Peyer's patch (tissue), 4 donors: ENCODE measurements around the gene ALG1L2. TPM values are rescaled to one million over a fixed set of nuclear protein-coding genes. Genes with fewer than 3 reads are reported as not detected.
"Not testable (repeated sequence)": the region's sequence is repeated elsewhere in the genome, so short reads cannot be mapped to it uniquely, and the experiment has no call there.

Experiments
- DNase-seq, 3 donors: peaks; one replicate each; pipeline ENCODE4 v3.0.0-alpha.2; 2017 to 2019
- H3K27ac ChIP-seq, 4 donors: fragments of 200-600 bp; sonication (generic); one replicate each; pipeline ENCODE4 v1.5.1; 2016 to 2019
- H3K27me3 ChIP-seq, 2 donors: fragments of 200-600 bp; sonication (generic); one replicate each; pipeline ENCODE4 v1.5.1; 2019
- H3K36me3 ChIP-seq, 3 donors: fragments of 200-600 bp; sonication (generic); one replicate each; pipeline ENCODE4 v1.5.1; 2016 to 2019
- H3K4me1 ChIP-seq, 4 donors: fragments of 200-600 bp; sonication (generic); one replicate each; pipeline ENCODE4 v1.5.1; 2016 to 2019
- H3K4me3 ChIP-seq, 4 donors: fragments of 200-600 bp; sonication (generic); 1 replicate in 3 of 4; 2 replicates in 1 of 4; pipeline ENCODE4 v1.5.1; 2016 to 2019; ENCODE audit warnings: mild to moderate bottlenecking in 1 of 4
- H3K9me3 ChIP-seq, 4 donors: fragments of 200-600 bp; sonication (generic); one replicate each; pipeline ENCODE4 v1.5.1; 2016 to 2019; ENCODE audit warnings: mild to moderate bottlenecking in 1 of 4
- CTCF ChIP-seq, 6 experiments: fragments of 450-650 bp in 4 of 6; fragments of 200-600 bp in 2 of 6; sonication (generic) in 1 of 6; IDR thresholded peaks; one replicate each; pipeline ENCODE4 v1.5.1; 2017 to 2019; ENCODE audit warnings: antibody characterized with exemption in 6 of 6, mild to moderate bottlenecking in 3 of 6, moderate library complexity in 1 of 6
- POLR2A ChIP-seq, 2 donors: fragments of 450-650 bp; IDR thresholded peaks; one replicate each; pipeline ENCODE4 v1.5.1; 2017; ENCODE audit warnings: antibody characterized with exemption in 2 of 2, mild to moderate bottlenecking in 2 of 2, moderate library complexity in 2 of 2
- total RNA-seq, 4 donors: library from RNA; depleted of rRNA; stranded (reverse); fragments of >200 nt; gene quantifications; one replicate each; pipeline ENCODE4 v1.1.0, GENCODE V29; 2016

Gene ALG1L2
- total RNA-seq, 4 donors from 2014 or later: 2.4 TPM; not detected in 3

GRCh38 chr3:130059162-130059561 is 22.5 kb upstream of the ALG1L2 start:
- not testable (repeated sequence) for H3K27ac ChIP-seq, DNase-seq, H3K4me1 ChIP-seq, H3K9me3 ChIP-seq, H3K27me3 ChIP-seq, H3K36me3 ChIP-seq, H3K4me3 ChIP-seq

- no peak overlapping the region for H3K27ac ChIP-seq
- no peak for TF ChIP-seq POLR2A (IDR thresholded peaks at IDR 0.05)
- TF ChIP-seq CTCF (IDR thresholded peaks at IDR 0.05): no peak
- no peak for DNase-seq
- H3K36me3 ChIP-seq: no peaks in the 10 kb centered on the region
- H3K4me1 ChIP-seq: no peaks in the 10 kb centered on the region
- no peaks in the 10 kb centered on the region for H3K27me3 ChIP-seq
- no peak overlapping the region for H3K4me3 ChIP-seq
- H3K9me3 ChIP-seq: no peaks in the 10 kb centered on the region
Observed at GRCh38 chr3:130073582-130073981, 8.0 kb upstream of the ALG1L2 start.

GRCh38 chr3:130077636-130078035 is 4.0 kb upstream of the ALG1L2 start:
- no peak for DNase-seq
- H3K27me3 ChIP-seq: no peaks in the 10 kb centered on the region

GRCh38 chr3:130083363-130084090 is 1.9 kb downstream of the ALG1L2 start:
- H3K9me3 ChIP-seq, H3K36me3 ChIP-seq, H3K27me3 ChIP-seq, DNase-seq, H3K4me3 ChIP-seq, H3K4me1 ChIP-seq, H3K27ac ChIP-seq: not testable (repeated sequence)

More at GRCh38 chr3:130077636-130078035, 4.0 kb upstream of the ALG1L2 start:
- Histone ChIP-seq H3K9me3 (no peaks in the 10 kb centered on the region), H3K4me3 (no peak overlapping the region), H3K36me3 (no peaks in the 10 kb centered on the region), H3K4me1 (no peaks in the 10 kb centered on the region), H3K27ac (no peak overlapping the region)
- TF ChIP-seq POLR2A (IDR thresholded peaks at IDR 0.05) (no peak), CTCF (IDR thresholded peaks at IDR 0.05) (no peak)

- H3K9me3 ChIP-seq: no peaks in the 10 kb centered on the region
- DNase-seq: no peak
- no peaks in the 10 kb centered on the region for H3K27me3 ChIP-seq
- no peak overlapping the region for H3K4me3 ChIP-seq
- H3K4me1 ChIP-seq: no peaks in the 10 kb centered on the region
- no peaks in the 10 kb centered on the region for H3K36me3 ChIP-seq
- TF ChIP-seq POLR2A (IDR thresholded peaks at IDR 0.05): no peak
- no peak for TF ChIP-seq CTCF (IDR thresholded peaks at IDR 0.05)
- no peak overlapping the region for H3K27ac ChIP-seq
Observed at GRCh38 chr3:130084436-130084980, 2.9 kb downstream of the ALG1L2 start.

GRCh38 chr3:130085881-130086280 is 4.2 kb downstream of the ALG1L2 start:
- no peak overlapping the region for H3K4me3 ChIP-seq
- no peaks in the 10 kb centered on the region for H3K4me1 ChIP-seq
- no peaks in the 10 kb centered on the region for H3K27me3 ChIP-seq
- no peak overlapping the region for H3K27ac ChIP-seq
- no peaks in the 10 kb centered on the region for H3K36me3 ChIP-seq
- no peak for DNase-seq
- H3K9me3 ChIP-seq: no peaks in the 10 kb centered on the region
- no peak for TF ChIP-seq POLR2A (IDR thresholded peaks at IDR 0.05)
- TF ChIP-seq CTCF (IDR thresholded peaks at IDR 0.05): no peak

GRCh38 chr3:130086628-130087027 is 5.0 kb downstream of the ALG1L2 start:
- not testable (repeated sequence) for DNase-seq, H3K4me1 ChIP-seq

More at GRCh38 chr3:130086628-130087027, 5.0 kb downstream of the ALG1L2 start:
- H3K36me3 ChIP-seq, H3K27ac ChIP-seq, H3K9me3 ChIP-seq, H3K27me3 ChIP-seq, H3K4me3 ChIP-seq: not testable (repeated sequence)
